Testis (tissue), 2 donors: ENCODE results near the gene TGFA.

ENCODE experiments used
- CTCF ChIP-seq, 3 experiments: fragments of 450-650 bp in 2 of 3; fragments of 200-600 bp in 1 of 3; sonication (generic) in 1 of 3; IDR thresholded peaks; one replicate each; pipeline ENCODE4 v1.5.1; 2016 to 2019; ENCODE audit warnings: antibody characterized with exemption in 3 of 3, mild to moderate bottlenecking in 2 of 3, moderate library complexity in 1 of 3
- POLR2A ChIP-seq: fragments of 450-650 bp; IDR thresholded peaks from one replicate; pipeline ENCODE4 v1.6.1; 2017; ENCODE audit warnings: antibody characterized with exemption, mild to moderate bottlenecking, moderate library complexity

- TF ChIP-seq CTCF (IDR thresholded peaks at IDR 0.05) = no peak
- TF ChIP-seq POLR2A = no peak
Observed at GRCh38 chr2:70529610-70530009, 24.0 kb downstream of the TGFA start.
